ENCODE results near the gene HOXC6. TPM values are rescaled to one million over a fixed set of nuclear protein-coding genes. Genes with fewer than 3 reads are reported as not detected.

Gene HOXC6
- total RNA-seq, 6 experiments from 2014 or later = 0.12 to 2.1 (median 1.6) TPM

DNA sequence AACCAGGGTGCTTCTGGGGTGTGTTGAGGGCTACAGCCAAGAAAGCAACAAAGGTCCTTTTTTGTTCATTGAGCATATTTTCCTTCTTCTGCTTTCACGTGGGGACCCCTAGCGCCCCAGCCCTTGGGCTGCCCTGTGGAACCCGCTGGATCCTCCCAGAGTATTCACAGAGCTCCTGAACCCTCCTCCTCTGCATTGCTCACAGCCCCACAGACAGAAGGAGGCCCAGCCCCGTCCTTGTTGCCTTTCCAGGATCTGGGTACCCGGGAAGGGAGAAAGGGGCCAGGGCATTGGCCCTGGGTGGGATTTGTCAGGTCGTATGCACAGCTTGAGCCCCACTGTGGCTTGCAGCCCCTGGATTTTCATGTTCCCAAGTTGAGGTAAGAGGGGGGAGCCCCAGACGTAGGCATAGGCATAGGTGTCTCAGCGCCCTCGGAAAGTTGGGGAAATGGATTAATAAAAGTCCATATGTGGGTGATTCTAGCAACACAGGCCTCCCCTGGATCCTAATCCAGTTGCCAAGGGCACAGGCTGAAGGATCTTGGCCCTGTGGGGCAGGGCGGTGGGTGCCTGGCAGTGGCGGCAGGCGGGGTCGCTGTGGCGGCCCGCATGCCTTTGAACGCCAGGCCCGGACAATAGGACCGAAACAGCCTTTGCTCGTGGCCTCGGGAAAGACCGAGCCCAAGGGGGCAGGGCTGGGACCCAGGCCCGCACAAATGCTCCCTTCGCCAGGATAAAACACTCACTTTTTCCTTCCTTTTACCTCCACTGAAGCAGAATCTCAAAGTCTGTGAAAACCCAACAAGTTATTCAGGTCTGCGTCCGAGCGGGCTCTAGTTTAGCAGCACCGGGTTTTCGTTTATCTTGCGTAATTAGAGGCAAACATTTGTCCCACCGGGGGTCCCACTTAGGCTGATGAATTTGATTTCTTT lies 46.3 kb upstream of the HOXC6 start:
- H3K4me1 Mint-ChIP-seq (ENCODE audit: low read depth) = no peaks in the 10 kb centered on the region
- H3K27ac Mint-ChIP-seq = no peak overlapping the region
- H3K9me3 Mint-ChIP-seq = no peaks in the 10 kb centered on the region
- no peak overlapping the region for H3K4me3 Mint-ChIP-seq
- H3K27me3 Mint-ChIP-seq (ENCODE audit: insufficient read depth) = peaks cover 50% of the 10 kb centered on the region
- no peaks in the 10 kb centered on the region for H3K36me3 Mint-ChIP-seq (ENCODE audit: low read depth)
- TF ChIP-seq, protein P1, sequence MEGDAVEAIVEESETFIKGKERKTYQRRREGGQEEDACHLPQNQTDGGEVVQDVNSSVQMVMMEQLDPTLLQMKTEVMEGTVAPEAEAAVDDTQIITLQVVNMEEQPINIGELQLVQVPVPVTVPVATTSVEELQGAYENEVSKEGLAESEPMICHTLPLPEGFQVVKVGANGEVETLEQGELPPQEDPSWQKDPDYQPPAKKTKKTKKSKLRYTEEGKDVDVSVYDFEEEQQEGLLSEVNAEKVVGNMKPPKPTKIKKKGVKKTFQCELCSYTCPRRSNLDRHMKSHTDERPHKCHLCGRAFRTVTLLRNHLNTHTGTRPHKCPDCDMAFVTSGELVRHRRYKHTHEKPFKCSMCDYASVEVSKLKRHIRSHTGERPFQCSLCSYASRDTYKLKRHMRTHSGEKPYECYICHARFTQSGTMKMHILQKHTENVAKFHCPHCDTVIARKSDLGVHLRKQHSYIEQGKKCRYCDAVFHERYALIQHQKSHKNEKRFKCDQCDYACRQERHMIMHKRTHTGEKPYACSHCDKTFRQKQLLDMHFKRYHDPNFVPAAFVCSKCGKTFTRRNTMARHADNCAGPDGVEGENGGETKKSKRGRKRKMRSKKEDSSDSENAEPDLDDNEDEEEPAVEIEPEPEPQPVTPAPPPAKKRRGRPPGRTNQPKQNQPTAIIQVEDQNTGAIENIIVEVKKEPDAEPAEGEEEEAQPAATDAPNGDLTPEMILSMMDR (IDR thresholded peaks at IDR 0.05) = no peak
- DNase-seq = no peak

- no peak overlapping the region for H3K27ac Mint-ChIP-seq
- peaks cover 59% of the 10 kb centered on the region for H3K27me3 Mint-ChIP-seq (ENCODE audit: insufficient read depth)
- no peak for DNase-seq
- H3K36me3 Mint-ChIP-seq (ENCODE audit: low read depth) = no peaks in the 10 kb centered on the region
- TF ChIP-seq, protein P1 (IDR thresholded peaks at IDR 0.05) = no peak
- no peaks in the 10 kb centered on the region for H3K4me1 Mint-ChIP-seq (ENCODE audit: low read depth)
- H3K4me3 Mint-ChIP-seq = no peak overlapping the region
- H3K9me3 Mint-ChIP-seq = no peaks in the 10 kb centered on the region
These were observed 45.3 kb upstream of the HOXC6 start for GRCh38 chr12:53982648-53983567.

GRCh38 chr12:53983568-53983949 lies 44.7 kb upstream of the HOXC6 start:
- no peak for DNase-seq
- no peaks in the 10 kb centered on the region for H3K9me3 Mint-ChIP-seq
- H3K27ac Mint-ChIP-seq = no peak overlapping the region
- H3K4me3 Mint-ChIP-seq = no peak overlapping the region
- H3K27me3 Mint-ChIP-seq (ENCODE audit: insufficient read depth) = peaks cover 58% of the 10 kb centered on the region
- H3K4me1 Mint-ChIP-seq (ENCODE audit: low read depth) = no peaks in the 10 kb centered on the region
- TF ChIP-seq, protein P1 (IDR thresholded peaks at IDR 0.05) = no peak
- H3K36me3 Mint-ChIP-seq (ENCODE audit: low read depth) = no peaks in the 10 kb centered on the region

DNA sequence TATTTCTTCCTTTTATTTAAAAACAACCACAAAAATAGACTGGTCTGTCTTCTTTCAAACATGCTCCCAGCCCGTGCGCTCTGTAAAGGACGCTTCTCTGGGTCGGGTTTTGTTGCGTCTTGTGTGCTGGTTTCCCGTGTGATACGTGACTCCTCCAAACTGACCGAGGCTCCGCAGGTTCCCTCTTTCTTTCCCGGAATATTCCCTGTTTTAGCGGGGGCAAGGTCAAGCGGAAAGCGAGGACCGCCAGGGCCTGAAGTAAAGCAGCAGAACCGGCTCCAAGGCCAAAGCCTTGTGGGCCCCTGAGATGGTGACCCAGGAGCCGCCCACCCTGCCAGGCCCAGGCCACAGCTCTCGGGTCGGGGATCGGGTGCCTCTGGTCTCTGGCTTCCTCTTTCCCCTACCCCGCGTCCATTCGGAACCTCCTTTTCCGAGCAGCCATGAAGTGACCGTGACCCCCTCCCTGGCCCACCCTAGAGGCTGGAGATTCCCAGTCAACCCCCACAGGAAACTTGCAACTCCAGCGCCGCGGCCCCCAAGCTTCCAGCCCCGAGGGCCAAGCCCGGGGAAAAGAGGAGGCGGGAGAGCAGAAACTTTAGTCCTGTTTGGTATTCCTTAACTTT lies 44.2 kb upstream of the HOXC6 start:
- Mint-ChIP-seq H3K4me3 (no peak overlapping the region; the same call in 1 of the 2 replicates), H3K9me3 (no peaks in the 10 kb centered on the region), H3K4me1 (ENCODE audit: low read depth) (peaks cover under 1% of the 10 kb centered on the region; the same call in 1 of the 2 replicates), H3K27me3 (ENCODE audit: insufficient read depth) (peaks cover 58% of the 10 kb centered on the region), H3K27ac (no peak overlapping the region), H3K36me3 (ENCODE audit: low read depth) (no peaks in the 10 kb centered on the region)
- DNase-seq = no peak
- TF ChIP-seq, protein P1 (IDR thresholded peaks at IDR 0.05) = no peak
